ENCODE results near the gene ISG15. TPM values are rescaled to one million over a fixed set of nuclear protein-coding genes. Genes with fewer than 3 reads are reported as not detected.

The ISG15 gene
- total RNA-seq, 2 experiments from 2014 or later = 94.5 to 102 TPM

DNA sequence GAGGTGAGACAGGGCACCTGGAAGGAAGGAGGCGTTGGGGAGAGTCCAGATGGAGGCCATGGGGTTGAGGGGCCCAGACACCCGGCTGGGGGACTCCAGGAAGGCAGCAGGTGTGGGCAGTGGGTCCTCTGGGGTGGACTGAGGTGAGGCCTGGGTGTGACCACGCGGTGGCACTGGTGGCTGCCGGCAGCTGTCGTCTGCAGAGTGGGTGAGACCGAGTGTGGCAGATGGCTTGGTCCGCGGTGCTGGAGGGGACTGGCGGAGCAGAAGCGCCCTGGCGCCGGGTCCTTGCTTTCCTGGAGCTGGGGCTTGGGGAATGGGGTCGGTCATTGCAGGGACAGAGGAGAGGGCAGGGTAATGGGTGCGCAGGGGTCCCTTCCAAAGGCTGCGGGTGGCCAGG, 19.1 kb downstream of the ISG15 start:
- intact Hi-C loops (cut with micrococcal nuclease) = no loop called here
- Mint-ChIP-seq H3K36me3 (ENCODE audit: low read depth) (no peaks in the 10 kb centered on the region), H3K27ac (peak overlapping the region; percentile 66), H3K9me3 (no peaks in the 10 kb centered on the region), H3K4me1 (ENCODE audit: low read depth) (peaks cover 12% of the 10 kb centered on the region), H3K27me3 (peaks cover 20% of the 10 kb centered on the region), H3K4me3 (peak overlapping the region; percentile 27)
- ATAC-seq (no peak), DNase-seq (no peak)
- ChIA-PET POLR2A (interaction anchor here (0.8 to 2.3 kb wide), 7 partner anchors 10 to 32 kb away, joined by 3 to 8 read pairs (median 5); partner anchors contain the start of gene ISG15), CTCF (interaction anchor here (1.0 to 3.6 kb wide), 13 partner anchors 9 to 341 kb away, joined by 3 to 38 read pairs (median 5); partner anchors contain the start of gene ISG15)
- no peak for TF ChIP-seq CTCF (IDR thresholded peaks at IDR 0.05)

DNA sequence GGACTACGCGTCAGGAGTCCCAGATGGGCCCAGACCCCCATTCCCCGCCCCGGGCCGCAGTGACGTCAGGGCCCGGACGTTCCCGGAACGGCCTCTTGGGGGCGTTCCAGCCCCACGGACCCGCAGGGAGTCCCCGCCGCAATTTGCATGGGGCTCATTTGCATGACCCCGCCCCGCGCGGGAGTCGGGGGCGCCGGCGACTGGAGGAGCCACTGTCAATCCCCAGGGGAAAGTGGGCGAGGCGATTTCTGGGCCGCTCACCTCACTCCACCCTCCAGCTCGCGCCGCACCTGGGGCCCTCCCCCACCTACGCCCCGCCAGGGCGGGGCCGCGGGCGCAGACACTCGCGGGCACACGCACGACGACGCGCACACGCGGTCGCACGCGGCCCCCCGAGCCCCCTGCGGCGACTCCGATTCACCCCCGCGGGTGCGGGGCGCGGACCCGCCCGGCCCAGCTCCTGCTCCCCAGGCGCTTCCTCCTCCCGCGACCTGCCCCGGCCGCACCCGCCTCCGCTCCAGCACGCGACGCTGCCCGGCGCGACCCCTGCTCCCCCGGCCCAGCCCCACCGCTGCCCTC, 19.8 kb downstream of the ISG15 start:
- ChIA-PET CTCF (interaction anchor here (0.6 to 3.6 kb wide), 19 partner anchors 10 to 340 kb away, joined by 3 to 38 read pairs (median 3); partner anchors contain the start of gene ISG15), POLR2A (interaction anchor here (0.7 to 2.3 kb wide), 8 partner anchors 12 to 176 kb away, joined by 3 to 8 read pairs (median 4); partner anchors contain the start of gene ISG15)
- H3K4me3 Mint-ChIP-seq = peak overlapping the region; percentile 42
- H3K27me3 Mint-ChIP-seq = peaks cover 23% of the 10 kb centered on the region
- H3K9me3 Mint-ChIP-seq = no peaks in the 10 kb centered on the region
- DNase-seq (peak; percentile 97), ATAC-seq (peak; percentile 96)
- peaks cover 12% of the 10 kb centered on the region for H3K4me1 Mint-ChIP-seq (ENCODE audit: low read depth)
- peak; percentile 90 for TF ChIP-seq CTCF (IDR thresholded peaks at IDR 0.05)
- no peaks in the 10 kb centered on the region for H3K36me3 Mint-ChIP-seq (ENCODE audit: low read depth)
- intact Hi-C loops (cut with micrococcal nuclease) = no loop called here
- H3K27ac Mint-ChIP-seq = no peak overlapping the region

DNA sequence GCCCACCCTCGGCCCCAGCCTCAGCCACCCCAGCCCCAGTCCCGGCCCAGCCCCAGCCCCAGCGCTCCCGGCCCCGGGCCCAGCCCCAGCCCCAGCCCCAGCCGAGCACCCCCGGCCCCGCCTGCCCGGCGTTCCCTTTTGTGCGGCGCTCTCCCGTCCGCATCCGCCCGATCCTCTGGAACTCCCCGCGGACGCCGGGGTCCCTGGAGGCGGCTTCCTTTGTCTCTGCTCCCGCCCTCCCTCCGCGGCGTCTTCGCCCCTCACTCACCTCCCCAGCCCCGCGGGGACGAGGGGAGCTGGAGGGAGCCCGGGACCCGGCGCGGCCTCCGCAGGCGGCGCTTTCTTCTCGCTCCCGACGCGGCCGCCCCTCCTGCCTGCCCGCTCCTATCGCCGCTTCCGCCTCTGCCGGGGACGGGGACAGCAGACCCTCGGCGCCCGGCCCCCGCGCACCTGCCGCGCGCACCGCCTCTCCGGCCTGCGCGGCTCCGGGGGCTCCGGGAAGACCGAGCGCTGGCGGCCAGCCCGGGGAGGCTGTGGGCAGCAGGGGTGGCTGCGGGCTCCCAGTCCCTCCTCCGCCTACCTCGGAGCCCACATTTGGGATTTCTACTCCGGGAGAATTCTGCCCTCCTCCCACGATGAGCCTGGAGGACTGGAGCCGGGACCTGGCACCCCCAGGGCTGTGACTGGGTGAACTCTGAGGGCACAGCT, 20.6 kb downstream of the ISG15 start:
- Mint-ChIP-seq H3K4me1 (ENCODE audit: low read depth) (peaks cover 17% of the 10 kb centered on the region), H3K9me3 (no peaks in the 10 kb centered on the region), H3K4me3 (peak overlapping the region; percentile 66), H3K27me3 (peaks cover 27% of the 10 kb centered on the region), H3K36me3 (ENCODE audit: low read depth) (no peaks in the 10 kb centered on the region), H3K27ac (no peak overlapping the region)
- POLR2A ChIA-PET = interaction anchor here (0.9 to 2.3 kb wide), 6 partner anchors 11 to 171 kb away, joined by 3 to 8 read pairs (median 4); partner anchors contain the start of gene ISG15
- CTCF ChIA-PET = interaction anchor here (0.6 to 3.6 kb wide), 18 partner anchors 10 to 340 kb away, joined by 3 to 38 read pairs (median 4); partner anchors contain the start of gene ISG15
- no peak for TF ChIP-seq CTCF (IDR thresholded peaks at IDR 0.05)
- peak; percentile 9 for ATAC-seq
- DNase-seq = peak; percentile 37
- intact Hi-C loops (cut with micrococcal nuclease) = no loop called here

GRCh38 chr1:1034439-1034781, 21.1 kb downstream of the ISG15 start:
- POLR2A ChIA-PET = interaction anchor here (0.9 to 2.3 kb wide), 3 partner anchors 10 to 30 kb away, joined by 3 to 7 read pairs (median 4); no protein-coding TSS in a partner anchor
- H3K27ac Mint-ChIP-seq = peak overlapping the region; percentile 57
- H3K27me3 Mint-ChIP-seq = peaks cover 31% of the 10 kb centered on the region
- intact Hi-C loops (cut with micrococcal nuclease) = no loop called here
- H3K4me1 Mint-ChIP-seq (ENCODE audit: low read depth) = peaks cover 23% of the 10 kb centered on the region
- no peak for TF ChIP-seq CTCF (IDR thresholded peaks at IDR 0.05)
- H3K9me3 Mint-ChIP-seq = no peaks in the 10 kb centered on the region
- DNase-seq = no peak
- CTCF ChIA-PET = interaction anchor here (1.4 to 3.6 kb wide), 4 partner anchors 16 to 216 kb away, joined by 3 to 38 read pairs (median 10); no protein-coding TSS in a partner anchor
- H3K36me3 Mint-ChIP-seq (ENCODE audit: low read depth) = no peaks in the 10 kb centered on the region
- no peak for ATAC-seq
- H3K4me3 Mint-ChIP-seq = peak overlapping the region; percentile 66
